SK-N-SH (cell line): ENCODE data around the gene MEF2C.

Experiments used
- CTCF ChIP-seq: fragments of 200-600 bp; sonication (generic); IDR thresholded peaks from 2 replicates; pipeline ENCODE4 v1.6.1; 2017; ENCODE audit warnings: antibody characterized with exemption, mild to moderate bottlenecking, moderate library complexity
- FOXM1 ChIP-seq: IDR thresholded peaks from 2 replicates; pipeline ENCODE4 v1.4.0; 2012; ENCODE audit warnings: low read depth, mild to moderate bottlenecking
- MXI1 ChIP-seq: IDR thresholded peaks from 2 replicates; pipeline ENCODE4 v1.6.1; 2012; ENCODE audit warnings: mild to moderate bottlenecking, low read depth, low read length, improper control_type of control experiment
- POLR2AphosphoS5 ChIP-seq: IDR thresholded peaks from 2 replicates; pipeline ENCODE4 v1.6.1; 2012; ENCODE audit warnings: low read depth, low read length
- SIN3A ChIP-seq: IDR thresholded peaks from 2 replicates; pipeline ENCODE4 v1.6.1; 2012; ENCODE audit warnings: low read depth, mild to moderate bottlenecking, low read length, moderate library complexity, borderline replicate concordance

GRCh38 chr5:88842784-88843183 is 40.2 kb downstream of the MEF2C start:
- TF ChIP-seq MXI1 (no peak), SIN3A (no peak), CTCF (no peak), FOXM1 (no peak), POLR2AphosphoS5 (no peak)
